ENCODE measurements around the gene FOXK2. TPM values are rescaled to one million over a fixed set of nuclear protein-coding genes. Genes with fewer than 3 reads are reported as not detected.
"Not testable (repeated sequence)": the region's sequence is repeated elsewhere in the genome, so short reads cannot be mapped to it uniquely, and the experiment has no call there.

Gene FOXK2
- total RNA-seq, 4 donors from 2014 or later = 27.0 to 51.6 (median 45.3) TPM

- intact Hi-C loops (cut with DNase I) = no loop called here
- H3K36me3 ChIP-seq = no peaks in the 10 kb centered on the region
- TF ChIP-seq POLR2A (IDR thresholded peaks at IDR 0.05; ENCODE audit: low read depth) = no peak
- TF ChIP-seq POLR2AphosphoS5 (IDR thresholded peaks at IDR 0.05) = no peak
- TF ChIP-seq CTCF (IDR thresholded peaks at IDR 0.05) = no peak
- TF ChIP-seq EP300 (IDR thresholded peaks at IDR 0.05) = no peak
- WGBS = 95% methylated on average over 4 of the region's 4 CpGs
- H3K4me1 ChIP-seq = peaks cover 54 to 87% (median 72%) of the 10 kb centered on the region in 4 donors
- H3K4me3 ChIP-seq = no peak overlapping the region
- DNase-seq (ENCODE audit: extremely low spot score) = no peak
- H3K27ac ChIP-seq (replicated peaks in 1 of 4) = no peak overlapping the region
- H3K9me3 ChIP-seq = no peaks in the 10 kb centered on the region
- H3K27me3 ChIP-seq = no peaks in the 10 kb centered on the region
These were observed 28.4 kb downstream of the FOXK2 start for GRCh38 chr17:82547981-82548380.

GRCh38 chr17:82548681-82549303 lies 29.3 kb downstream of the FOXK2 start:
- no peak overlapping the region for H3K4me3 ChIP-seq
- WGBS = 44% methylated on average over 15 of the region's 15 CpGs
- peaks cover 56 to 87% (median 73%) of the 10 kb centered on the region in 4 donors for H3K4me1 ChIP-seq
- no peaks in the 10 kb centered on the region for H3K36me3 ChIP-seq
- no peak for DNase-seq (ENCODE audit: extremely low spot score)
- H3K9me3 ChIP-seq = no peaks in the 10 kb centered on the region
- TF ChIP-seq POLR2AphosphoS5 (IDR thresholded peaks at IDR 0.05) (no peak), EP300 (IDR thresholded peaks at IDR 0.05) (no peak), POLR2A (IDR thresholded peaks at IDR 0.05; ENCODE audit: low read depth) (no peak), CTCF (IDR thresholded peaks at IDR 0.05) (no peak)
- H3K27ac ChIP-seq (replicated peaks in 1 of 4) = peak overlapping the region in 2 of 4 donors; percentile 9 to 22
- no peaks in the 10 kb centered on the region for H3K27me3 ChIP-seq
- intact Hi-C loops (cut with DNase I) = no loop called here

- intact Hi-C loops (cut with DNase I) = loop anchor here (5.0 kb wide), 2 partner anchors 35 to 200 kb away; partner anchors contain the start of gene FOXK2
- WGBS = 36% methylated on average over 13 of the region's 13 CpGs
- Histone ChIP-seq H3K27me3 (no peaks in the 10 kb centered on the region), H3K27ac (replicated peaks in 1 of 4) (peak overlapping the region; percentile 38 to 81 (median 48)), H3K4me1 (peaks cover 58 to 76% (median 68%) of the 10 kb centered on the region in 4 donors), H3K36me3 (no peaks in the 10 kb centered on the region), H3K9me3 (no peaks in the 10 kb centered on the region), H3K4me3 (no peak overlapping the region)
- DNase-seq (ENCODE audit: extremely low spot score) = peak; percentile 95
- TF ChIP-seq POLR2AphosphoS5 (IDR thresholded peaks at IDR 0.05) (peak; percentile 54 to 65), EP300 (IDR thresholded peaks at IDR 0.05) (no peak), CTCF (IDR thresholded peaks at IDR 0.05) (peak; percentile 77 to 86 (median 81)), POLR2A (IDR thresholded peaks at IDR 0.05; ENCODE audit: low read depth) (no peak)
These were observed 32.4 kb downstream of the FOXK2 start for GRCh38 chr17:82551779-82552457.

- Histone ChIP-seq H3K4me3 (no peak overlapping the region), H3K27ac (replicated peaks in 1 of 4) (peak overlapping the region; percentile 38 to 81 (median 48)), H3K36me3 (no peaks in the 10 kb centered on the region), H3K27me3 (no peaks in the 10 kb centered on the region), H3K4me1 (peaks cover 58 to 79% (median 68%) of the 10 kb centered on the region in 4 donors), H3K9me3 (no peaks in the 10 kb centered on the region)
- intact Hi-C loops (cut with DNase I) = loop anchor here (5.0 kb wide), 2 partner anchors 35 to 200 kb away; partner anchors contain the start of gene FOXK2
- no peak for TF ChIP-seq EP300 (IDR thresholded peaks at IDR 0.05)
- TF ChIP-seq POLR2AphosphoS5 (IDR thresholded peaks at IDR 0.05) = no peak
- DNase-seq (ENCODE audit: extremely low spot score) = no peak
- WGBS = 71% methylated on average over 13 of the region's 13 CpGs
These were observed 33.0 kb downstream of the FOXK2 start for GRCh38 chr17:82552580-82552979.

- TF ChIP-seq POLR2AphosphoS5 (IDR thresholded peaks at IDR 0.05) (no peak), CTCF (IDR thresholded peaks at IDR 0.05) (no peak), EP300 (IDR thresholded peaks at IDR 0.05) (no peak), POLR2A (IDR thresholded peaks at IDR 0.05; ENCODE audit: low read depth) (no peak)
- Histone ChIP-seq H3K4me3 (no peak overlapping the region), H3K9me3 (no peaks in the 10 kb centered on the region), H3K4me1 (peaks cover 54 to 77% (median 65%) of the 10 kb centered on the region in 4 donors), H3K27ac (replicated peaks in 1 of 4) (peak overlapping the region; percentile 81 to 82 (median 82)), H3K36me3 (no peaks in the 10 kb centered on the region), H3K27me3 (no peaks in the 10 kb centered on the region)
- DNase-seq (ENCODE audit: extremely low spot score) = no peak
- intact Hi-C loops (cut with DNase I) = loop anchor here (5.0 kb wide), 2 partner anchors 36 to 201 kb away; partner anchors contain the start of gene FOXK2
- 79% methylated on average over 13 of the region's 18 CpGs for WGBS
These were observed 33.8 kb downstream of the FOXK2 start for GRCh38 chr17:82553210-82553930.

GRCh38 chr17:82557510-82557909 lies 38.0 kb downstream of the FOXK2 start:
- H3K27me3 ChIP-seq; H3K9me3 ChIP-seq; DNase-seq (ENCODE audit: extremely low spot score); H3K4me3 ChIP-seq; H3K36me3 ChIP-seq; intact Hi-C loops (cut with DNase I); H3K27ac ChIP-seq (replicated peaks in 1 of 4): not testable (repeated sequence)
- peaks cover 44 to 80% (median 68%) of the 10 kb centered on the region in 4 donors for H3K4me1 ChIP-seq
- 94% methylated on average over 2 of the region's 2 CpGs for WGBS

Measured in esophagus muscularis mucosa (tissue), 4 donors.